IPS DF 6.9 (cell line): Measurements from ENCODE around the gene RHOF.
"Not testable (repeated sequence)": the region's sequence is repeated elsewhere in the genome, so short reads cannot be mapped to it uniquely, and the experiment has no call there.

Source experiments
- DNase-seq: peaks from one replicate; pipeline ENCODE4 v3.0.0-alpha.2; 2013; ENCODE audit warnings: low read depth, low spot score
- H3K27ac ChIP-seq: one replicate; pipeline ENCODE4 v1.5.1; 2013; ENCODE audit warnings: low read length, control low read depth
- H3K27me3 ChIP-seq: 2 replicates; pipeline ENCODE4 v1.6.1; 2013; ENCODE audit warnings: mild to moderate bottlenecking, low read length; ENCODE audit not compliant: control insufficient read depth, insufficient read depth
- H3K36me3 ChIP-seq: 2 replicates; pipeline ENCODE4 v1.6.1; 2013; ENCODE audit warnings: low read length; ENCODE audit not compliant: control insufficient read depth, insufficient read depth
- H3K4me1 ChIP-seq: 2 replicates; pipeline ENCODE4 v1.6.1; 2013; ENCODE audit warnings: low read length; ENCODE audit not compliant: control insufficient read depth, insufficient read depth
- H3K4me3 ChIP-seq: 2 replicates; pipeline ENCODE4 v1.5.1; 2013; ENCODE audit warnings: mild to moderate bottlenecking, low read length
- H3K9me3 ChIP-seq: 2 replicates; pipeline ENCODE4 v1.6.1; 2013; ENCODE audit warnings: low read length, inconsistent platforms; ENCODE audit not compliant: control insufficient read depth, insufficient read depth
- WGBS: extraction: QIAGEN DNeasy Blood & Tissue Kit; methylation state at CpG from one replicate; pipeline ENCODE4 v1.1.7; 2013; ENCODE audit warnings: mixed read lengths, missing lambda C conversion rate; ENCODE audit not compliant: insufficient read length, insufficient coverage; 5-methylcytosine and 5-hydroxymethylcytosine counted together

RHOF gene

GRCh38 chr12:121753844-121754264 lies 39.6 kb downstream of the RHOF start:
- Histone ChIP-seq H3K4me1 (no peaks in the 10 kb centered on the region), H3K4me3 (no peak overlapping the region), H3K27me3 (no peaks in the 10 kb centered on the region), H3K27ac (no peak overlapping the region), H3K9me3 (no peaks in the 10 kb centered on the region), H3K36me3 (peaks cover 18% of the 10 kb centered on the region)
- DNase-seq: no peak
- no CpG with 5 or more reads among the region's 12 CpGs for WGBS

DNA sequence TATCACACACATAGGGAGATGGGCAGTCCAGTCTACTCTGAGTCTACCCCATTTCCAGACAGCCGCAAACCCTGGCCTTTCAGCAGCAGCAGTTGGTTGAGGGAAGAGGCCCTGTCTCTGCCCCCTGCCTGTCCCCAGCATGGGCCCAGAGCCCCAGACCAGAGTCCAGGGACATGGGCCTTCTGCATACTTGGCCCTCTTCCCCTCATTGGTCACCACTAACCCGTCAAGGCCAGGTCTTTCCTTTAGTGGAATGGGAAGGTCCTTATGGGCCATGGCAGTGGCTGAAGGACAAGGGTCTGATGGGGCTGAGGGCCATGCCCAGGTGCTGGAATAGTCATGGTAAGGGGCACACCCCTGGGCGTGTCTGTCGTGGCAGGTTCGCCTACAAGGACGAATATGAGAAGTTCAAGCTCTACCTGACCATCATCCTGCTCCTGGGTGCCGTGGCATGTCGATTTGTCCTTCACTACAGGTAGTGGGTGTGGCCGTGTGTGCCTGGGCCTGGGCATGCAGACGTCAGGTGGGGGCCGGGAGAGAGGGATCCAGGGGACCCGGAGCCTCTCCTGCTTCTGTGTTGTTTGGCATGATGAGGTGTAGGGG lies 41.6 kb downstream of the RHOF start:
- Histone ChIP-seq H3K9me3 (no peaks in the 10 kb centered on the region), H3K4me1 (no peaks in the 10 kb centered on the region), H3K36me3 (peaks cover 23% of the 10 kb centered on the region), H3K4me3 (no peak overlapping the region; the same call in 1 of the 2 replicates), H3K27ac (no peak overlapping the region), H3K27me3 (no peaks in the 10 kb centered on the region)
- WGBS: no CpG with 5 or more reads among the region's 12 CpGs
- no peak for DNase-seq

DNA sequence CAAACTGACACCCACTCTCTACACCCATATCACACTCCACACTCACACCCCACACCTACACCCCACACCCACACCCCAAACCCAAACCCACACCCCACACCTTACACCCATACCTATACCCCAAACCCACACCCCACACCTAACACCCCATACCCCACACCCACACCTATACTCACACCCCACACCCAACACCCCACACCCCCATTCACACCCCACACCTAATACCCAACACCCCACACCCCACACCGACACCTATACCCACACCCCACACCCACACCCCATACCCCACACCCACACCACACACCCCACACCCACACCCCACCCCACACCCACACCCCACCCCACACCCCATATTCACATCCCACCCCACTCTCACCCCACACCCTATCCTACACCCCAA lies 42.5 kb downstream of the RHOF start:
- Histone ChIP-seq H3K36me3 (peaks cover 23% of the 10 kb centered on the region), H3K27me3 (no peaks in the 10 kb centered on the region), H3K9me3 (no peaks in the 10 kb centered on the region), H3K4me3 (no peak overlapping the region), H3K27ac (no peak overlapping the region), H3K4me1 (no peaks in the 10 kb centered on the region)
- no peak for DNase-seq
- 100% methylated on average over 1 of the region's 1 CpG for WGBS

DNA sequence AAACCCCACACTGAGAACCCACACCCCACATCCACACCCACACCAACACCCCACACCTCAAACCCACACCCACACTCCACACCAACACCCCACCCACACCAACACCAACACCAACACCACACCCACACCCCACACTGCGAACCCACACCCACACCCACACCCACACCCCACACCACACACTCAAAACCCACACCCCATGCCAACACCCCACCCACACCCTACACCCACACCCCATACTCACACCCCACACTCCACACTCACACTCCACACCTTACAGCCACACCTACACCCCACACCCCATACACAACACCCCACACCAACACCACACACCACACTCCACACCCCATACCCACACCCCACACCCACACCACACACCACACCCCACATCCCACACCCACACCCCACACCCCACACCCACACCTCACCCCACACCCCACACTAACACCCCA lies 43.0 kb downstream of the RHOF start:
- H3K4me3 ChIP-seq: no peak overlapping the region
- no peak for DNase-seq
- no peaks in the 10 kb centered on the region for H3K27me3 ChIP-seq
- peaks cover 23% of the 10 kb centered on the region for H3K36me3 ChIP-seq
- WGBS: 0% methylated on average over 1 of the region's 1 CpG
- no peaks in the 10 kb centered on the region for H3K4me1 ChIP-seq
- H3K27ac ChIP-seq: no peak overlapping the region
- no peaks in the 10 kb centered on the region for H3K9me3 ChIP-seq

DNA sequence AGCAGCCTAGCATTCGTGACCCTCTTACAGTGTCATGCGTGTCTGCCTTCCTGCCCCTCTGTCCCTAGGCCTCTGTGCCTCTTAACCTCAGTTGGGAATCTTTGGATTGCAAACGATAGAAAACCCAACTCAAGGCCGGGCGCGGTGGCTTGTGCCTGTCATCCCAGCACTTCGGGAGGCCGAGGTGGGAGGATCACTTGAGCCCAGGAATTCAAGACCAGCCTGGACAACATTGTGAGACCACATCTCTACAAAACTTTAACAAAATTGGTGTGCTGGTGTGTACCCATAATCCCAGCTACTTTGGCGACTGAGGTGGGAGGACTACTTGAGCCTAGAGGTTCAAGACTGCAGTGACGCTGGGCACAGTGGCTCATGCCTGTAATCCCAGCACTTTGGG lies 44.2 kb downstream of the RHOF start:
- Histone ChIP-seq H3K4me3 (no peak overlapping the region), H3K36me3 (peaks cover 23% of the 10 kb centered on the region), H3K9me3 (no peaks in the 10 kb centered on the region), H3K27ac (no peak overlapping the region), H3K4me1 (no peaks in the 10 kb centered on the region), H3K27me3 (no peaks in the 10 kb centered on the region)
- no CpG with 5 or more reads among the region's 10 CpGs for WGBS
- DNase-seq: no peak

DNA sequence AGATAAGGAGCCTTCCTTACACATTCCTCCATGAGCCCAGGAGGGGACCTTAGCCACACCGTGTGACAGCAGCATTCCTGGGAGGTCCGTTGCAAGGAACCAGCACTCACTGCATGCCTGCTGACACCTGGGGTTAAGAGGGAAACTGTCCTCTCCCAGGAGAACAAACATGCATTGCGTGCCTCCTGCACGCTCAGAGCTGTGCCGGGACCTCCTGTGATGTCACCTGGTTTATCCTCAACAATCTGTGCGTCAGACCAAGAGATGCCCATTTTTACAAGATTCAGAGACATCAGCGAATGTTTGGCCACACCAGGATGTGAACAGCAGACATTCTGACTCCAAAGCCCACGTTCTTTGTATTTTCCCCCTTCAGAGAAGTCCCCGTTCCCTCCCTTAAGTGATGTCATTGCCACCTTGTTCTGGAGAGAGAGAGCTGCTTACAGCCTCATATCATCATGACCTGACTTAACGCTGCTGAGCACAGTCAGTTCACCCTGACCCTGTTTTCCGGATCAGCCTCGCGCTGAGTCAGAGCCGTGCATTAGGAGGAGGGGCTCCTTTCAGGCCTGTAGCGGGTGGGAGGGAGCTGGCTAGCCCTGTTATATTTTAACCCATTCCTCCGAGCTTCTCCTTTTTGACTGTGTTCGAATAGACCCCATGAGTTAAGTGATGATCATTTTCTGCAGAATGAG lies 44.8 kb downstream of the RHOF start:
- H3K9me3 ChIP-seq: no peaks in the 10 kb centered on the region
- no peak overlapping the region for H3K4me3 ChIP-seq
- no peak overlapping the region for H3K27ac ChIP-seq
- H3K36me3 ChIP-seq: peaks cover 21% of the 10 kb centered on the region
- no peaks in the 10 kb centered on the region for H3K27me3 ChIP-seq
- DNase-seq: no peak
- no CpG with 5 or more reads among the region's 17 CpGs for WGBS
- H3K4me1 ChIP-seq: no peaks in the 10 kb centered on the region

DNA sequence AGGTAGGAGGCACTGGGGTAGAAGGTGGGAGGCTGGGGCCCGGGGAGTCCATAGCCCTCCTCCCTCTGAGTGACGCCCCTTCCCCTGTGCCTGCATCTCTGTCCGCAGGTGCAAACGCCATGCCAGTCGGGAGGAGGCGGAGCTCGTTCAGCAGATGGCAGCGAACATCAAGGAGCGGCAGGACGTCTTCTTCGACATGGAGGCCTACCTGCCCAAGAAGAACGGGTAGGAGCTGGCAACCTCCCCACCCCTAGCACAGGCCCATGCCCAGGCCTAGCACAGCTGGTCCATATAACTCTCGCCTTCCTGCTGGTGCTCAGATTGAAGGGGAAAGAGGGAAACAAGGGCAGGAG lies 45.3 kb downstream of the RHOF start:
- no peaks in the 10 kb centered on the region for H3K27me3 ChIP-seq
- no peaks in the 10 kb centered on the region for H3K9me3 ChIP-seq
- DNase-seq: no peak
- peaks cover 20% of the 10 kb centered on the region for H3K36me3 ChIP-seq
- no peaks in the 10 kb centered on the region for H3K4me1 ChIP-seq
- H3K4me3 ChIP-seq: no peak overlapping the region
- no peak overlapping the region for H3K27ac ChIP-seq
- WGBS: no CpG with 5 or more reads among the region's 13 CpGs

DNA sequence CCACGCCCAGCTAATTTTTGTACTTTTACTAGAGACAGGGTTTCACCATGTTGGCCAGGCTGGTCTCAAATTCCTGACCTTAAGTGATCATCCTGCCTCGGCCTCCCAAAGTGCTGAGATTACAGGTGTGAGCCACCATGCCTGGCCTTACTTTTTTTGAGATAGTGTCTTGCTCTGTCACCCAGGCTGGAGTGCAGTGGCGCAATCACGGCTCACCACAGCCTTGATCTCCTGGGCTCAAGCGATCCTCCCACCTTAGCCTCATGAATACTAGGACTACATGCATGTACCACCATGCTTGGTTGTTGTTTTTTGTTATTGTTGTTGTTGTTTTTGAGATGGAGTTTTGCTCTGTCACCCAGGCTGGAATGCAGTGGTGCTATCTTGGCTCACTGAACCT lies 47.9 kb downstream of the RHOF start:
- not testable (repeated sequence) for H3K9me3 ChIP-seq, H3K4me3 ChIP-seq, H3K36me3 ChIP-seq, H3K4me1 ChIP-seq, H3K27ac ChIP-seq, DNase-seq, H3K27me3 ChIP-seq
- no CpG with 5 or more reads among the region's 5 CpGs for WGBS

DNA sequence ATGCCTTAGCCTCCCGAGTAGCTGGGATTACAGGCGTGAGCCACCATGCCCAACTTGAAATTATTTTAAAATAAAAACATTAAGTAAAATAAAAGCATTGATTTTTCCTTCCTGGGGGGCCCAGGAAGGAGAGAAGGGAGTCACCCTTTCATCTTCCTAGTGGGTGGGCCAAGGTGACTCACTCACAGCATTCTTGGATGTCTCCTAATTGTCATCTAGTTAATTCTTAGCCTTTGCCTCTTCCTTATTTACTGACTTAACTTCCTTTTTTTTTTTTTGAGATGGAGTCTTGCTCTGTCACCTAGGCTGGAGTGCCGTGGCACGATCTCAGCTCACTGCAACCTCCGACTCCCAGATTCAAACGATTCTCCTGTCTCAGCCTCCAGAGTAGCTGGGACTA lies 51.7 kb downstream of the RHOF start:
- no peak overlapping the region for H3K27ac ChIP-seq
- no peaks in the 10 kb centered on the region for H3K36me3 ChIP-seq
- no peaks in the 10 kb centered on the region for H3K9me3 ChIP-seq
- H3K27me3 ChIP-seq: no peaks in the 10 kb centered on the region
- WGBS: no CpG with 5 or more reads among the region's 6 CpGs
- no peaks in the 10 kb centered on the region for H3K4me1 ChIP-seq
- DNase-seq: no peak
- H3K4me3 ChIP-seq: no peak overlapping the region

DNA sequence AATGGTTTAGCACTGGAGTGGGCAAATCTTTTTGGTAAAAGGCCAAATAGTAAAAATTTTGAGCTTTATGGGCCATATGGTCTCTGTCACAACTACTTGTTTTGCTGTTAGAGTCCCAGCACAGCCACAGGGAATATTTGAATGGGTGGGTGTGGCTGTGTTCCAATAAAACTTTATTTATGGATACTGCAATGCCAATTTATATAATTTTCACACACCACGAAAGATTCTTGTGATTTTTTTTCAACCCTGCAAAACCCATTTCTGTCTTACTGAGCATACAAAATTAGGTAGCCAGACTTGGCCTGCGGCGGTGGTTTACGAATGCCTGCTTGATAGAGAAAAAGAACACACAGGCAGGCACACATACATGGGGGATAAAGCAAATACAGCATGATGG lies 52.6 kb downstream of the RHOF start:
- no CpG with 5 or more reads among the region's 4 CpGs for WGBS
- H3K27ac ChIP-seq: no peak overlapping the region
- H3K36me3 ChIP-seq: no peaks in the 10 kb centered on the region
- no peaks in the 10 kb centered on the region for H3K9me3 ChIP-seq
- no peak for DNase-seq
- H3K4me1 ChIP-seq: no peaks in the 10 kb centered on the region
- H3K4me3 ChIP-seq: no peak overlapping the region
- H3K27me3 ChIP-seq: no peaks in the 10 kb centered on the region

DNA sequence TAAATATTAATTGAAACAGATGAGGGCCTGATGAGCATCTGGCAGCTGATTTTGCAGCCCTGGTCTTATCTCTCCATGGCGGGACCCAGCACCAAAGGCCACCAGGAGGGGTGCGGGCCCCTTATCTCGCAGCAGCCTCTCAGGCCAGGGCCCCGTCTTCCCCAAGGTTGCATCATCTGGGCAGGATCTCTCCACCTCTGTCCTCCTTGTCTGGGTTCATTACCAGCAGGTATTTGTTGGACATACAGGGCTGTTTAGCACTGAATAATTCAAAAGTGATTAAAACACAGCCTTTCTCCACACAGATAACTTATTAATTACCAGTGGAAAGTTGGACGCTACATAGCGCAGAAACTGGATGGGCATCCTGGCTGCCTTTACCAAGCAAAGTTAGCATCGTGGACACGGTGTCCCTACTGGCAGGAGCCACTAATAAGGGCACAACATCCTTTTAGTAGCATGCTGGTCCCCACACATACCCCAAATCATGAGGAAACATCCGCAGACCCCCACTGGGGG lies 55.1 kb downstream of the RHOF start:
- WGBS: no CpG with 5 or more reads among the region's 9 CpGs
- Histone ChIP-seq H3K27ac (no peak overlapping the region), H3K4me3 (no peak overlapping the region), H3K4me1 (no peaks in the 10 kb centered on the region), H3K9me3 (no peaks in the 10 kb centered on the region), H3K36me3 (no peaks in the 10 kb centered on the region), H3K27me3 (no peaks in the 10 kb centered on the region)
- DNase-seq: no peak
